ENCODE results near the gene KIDINS220. TPM values are rescaled to one million over a fixed set of nuclear protein-coding genes. Genes with fewer than 3 reads are reported as not detected.

The KIDINS220 gene
- total RNA-seq, 1 donor from 2014 or later, result 59.9 TPM

- Mint-ChIP-seq H3K36me3 (ENCODE audit: low read depth, unreplicated experiment) (no peaks in the 10 kb centered on the region), H3K4me1 (ENCODE audit: unreplicated experiment) (peaks cover 3% of the 10 kb centered on the region), H3K4me3 (ENCODE audit: unreplicated experiment) (no peak overlapping the region), H3K9me3 (ENCODE audit: unreplicated experiment) (no peaks in the 10 kb centered on the region), H3K27ac (ENCODE audit: unreplicated experiment) (no peak overlapping the region), H3K27me3 (ENCODE audit: unreplicated experiment) (peaks cover 2% of the 10 kb centered on the region)
- no peak for TF ChIP-seq CTCF (IDR thresholded peaks at IDR 0.05; ENCODE audit: unreplicated experiment)
- no peak for DNase-seq (ENCODE audit: low spot score)
Measured at GRCh38 chr2:8850845-8851487, 13.6 kb upstream of the KIDINS220 start.

- peaks cover 3% of the 10 kb centered on the region for H3K27me3 Mint-ChIP-seq (ENCODE audit: unreplicated experiment)
- peaks cover 4% of the 10 kb centered on the region for H3K4me1 Mint-ChIP-seq (ENCODE audit: unreplicated experiment)
- no peaks in the 10 kb centered on the region for H3K9me3 Mint-ChIP-seq (ENCODE audit: unreplicated experiment)
- DNase-seq (ENCODE audit: low spot score), result no peak
- no peak overlapping the region for H3K4me3 Mint-ChIP-seq (ENCODE audit: unreplicated experiment)
- no peak overlapping the region for H3K27ac Mint-ChIP-seq (ENCODE audit: unreplicated experiment)
- H3K36me3 Mint-ChIP-seq (ENCODE audit: low read depth, unreplicated experiment), result no peaks in the 10 kb centered on the region
- TF ChIP-seq CTCF (IDR thresholded peaks at IDR 0.05; ENCODE audit: unreplicated experiment), result no peak
Measured at GRCh38 chr2:8849327-8849726, 11.9 kb upstream of the KIDINS220 start.

GRCh38 chr2:8848328-8849100, 11.1 kb upstream of the KIDINS220 start:
- no peak for TF ChIP-seq CTCF (IDR thresholded peaks at IDR 0.05; ENCODE audit: unreplicated experiment)
- Mint-ChIP-seq H3K4me1 (ENCODE audit: unreplicated experiment) (peaks cover 4% of the 10 kb centered on the region), H3K9me3 (ENCODE audit: unreplicated experiment) (no peaks in the 10 kb centered on the region), H3K27ac (ENCODE audit: unreplicated experiment) (no peak overlapping the region), H3K4me3 (ENCODE audit: unreplicated experiment) (no peak overlapping the region), H3K27me3 (ENCODE audit: unreplicated experiment) (peaks cover 3% of the 10 kb centered on the region), H3K36me3 (ENCODE audit: low read depth, unreplicated experiment) (no peaks in the 10 kb centered on the region)
- no peak for DNase-seq (ENCODE audit: low spot score)

GRCh38 chr2:8847400-8847799, 10.0 kb upstream of the KIDINS220 start:
- no peaks in the 10 kb centered on the region for H3K9me3 Mint-ChIP-seq (ENCODE audit: unreplicated experiment)
- peaks cover 4% of the 10 kb centered on the region for H3K27me3 Mint-ChIP-seq (ENCODE audit: unreplicated experiment)
- peaks cover 4% of the 10 kb centered on the region for H3K4me1 Mint-ChIP-seq (ENCODE audit: unreplicated experiment)
- H3K36me3 Mint-ChIP-seq (ENCODE audit: low read depth, unreplicated experiment), result no peaks in the 10 kb centered on the region
- no peak overlapping the region for H3K27ac Mint-ChIP-seq (ENCODE audit: unreplicated experiment)
- no peak overlapping the region for H3K4me3 Mint-ChIP-seq (ENCODE audit: unreplicated experiment)
- no peak for TF ChIP-seq CTCF (IDR thresholded peaks at IDR 0.05; ENCODE audit: unreplicated experiment)
- DNase-seq (ENCODE audit: low spot score), result no peak

- H3K4me1 Mint-ChIP-seq (ENCODE audit: unreplicated experiment), result peaks cover 4% of the 10 kb centered on the region
- no peak for TF ChIP-seq CTCF (IDR thresholded peaks at IDR 0.05; ENCODE audit: unreplicated experiment)
- H3K4me3 Mint-ChIP-seq (ENCODE audit: unreplicated experiment), result no peak overlapping the region
- no peaks in the 10 kb centered on the region for H3K9me3 Mint-ChIP-seq (ENCODE audit: unreplicated experiment)
- H3K27me3 Mint-ChIP-seq (ENCODE audit: unreplicated experiment), result peaks cover 9% of the 10 kb centered on the region
- H3K36me3 Mint-ChIP-seq (ENCODE audit: low read depth, unreplicated experiment), result peaks cover 4% of the 10 kb centered on the region
- no peak for DNase-seq (ENCODE audit: low spot score)
- no peak overlapping the region for H3K27ac Mint-ChIP-seq (ENCODE audit: unreplicated experiment)
Measured at GRCh38 chr2:8841932-8842331, 4.5 kb upstream of the KIDINS220 start.
